Activated T-helper 1 cell treated with anti-CD3 and anti-CD28 coated beads, Interleukin-12 subunit alpha, Interleukin-12 subunit beta, Interleukin-2, Interleukin-4 antibody, amounts not matched to agents 30 ng/mL and 10 ng/mL and 1 ng/mL, durations not matched to agents 14 hours and 24 hours and 36 hours (primary cell): ENCODE data around the gene ST8SIA5. TPM values are rescaled to one million over a fixed set of nuclear protein-coding genes. Genes with fewer than 3 reads are reported as not detected.

Experiments used
- DNase-seq: peaks from one replicate; pipeline ENCODE4 v3.0.0; 2021; ENCODE audit warnings: low spot score
- H3K27ac Mint-ChIP-seq: one replicate; pipeline ENCODE4 v1.8.0; 2021; ENCODE audit warnings: mild to moderate bottlenecking, mixed read lengths
- H3K27me3 Mint-ChIP-seq: one replicate; pipeline ENCODE4 v1.8.0; 2022; ENCODE audit warnings: mild to moderate bottlenecking, moderate library complexity, mixed read lengths; ENCODE audit not compliant: insufficient read depth
- H3K36me3 Mint-ChIP-seq: one replicate; pipeline ENCODE4 v1.8.0; 2021; ENCODE audit warnings: low read depth, mixed read lengths
- H3K4me1 Mint-ChIP-seq: one replicate; pipeline ENCODE4 v1.8.0; 2021; ENCODE audit warnings: low read depth, mixed read lengths
- H3K4me3 Mint-ChIP-seq: one replicate; pipeline ENCODE4 v1.8.0; 2021; ENCODE audit warnings: mild to moderate bottlenecking, moderate library complexity, mixed read lengths
- H3K9me3 Mint-ChIP-seq: one replicate; pipeline ENCODE4 v1.8.0; 2021; ENCODE audit warnings: mixed read lengths
- intact Hi-C: fragments of 100-400 bp; cut with micrococcal nuclease; formaldehyde crosslinking; loops from one replicate; pipeline ENCODE4 v1.15.1; 2024
- total RNA-seq: library from RNA; stranded (reverse); gene quantifications from 2 replicates; pipeline ENCODE4 v1.2.3, GENCODE V29; 2022

The ST8SIA5 gene
- total RNA-seq, 1 donor from 2014 or later = not detected

GRCh38 chr18:46646468-46646867 is 110.4 kb downstream of the ST8SIA5 start:
- H3K4me1 Mint-ChIP-seq = no peaks in the 10 kb centered on the region
- DNase-seq = no peak
- H3K4me3 Mint-ChIP-seq = no peak overlapping the region
- no peaks in the 10 kb centered on the region for H3K36me3 Mint-ChIP-seq
- peaks cover 8% of the 10 kb centered on the region for H3K27me3 Mint-ChIP-seq
- intact Hi-C loops = no loop called here
- no peaks in the 10 kb centered on the region for H3K9me3 Mint-ChIP-seq
- no peak overlapping the region for H3K27ac Mint-ChIP-seq

GRCh38 chr18:46642561-46642960 is 114.3 kb downstream of the ST8SIA5 start:
- Mint-ChIP-seq H3K4me3 (no peak overlapping the region), H3K27me3 (peaks cover 5% of the 10 kb centered on the region), H3K36me3 (no peaks in the 10 kb centered on the region), H3K9me3 (no peaks in the 10 kb centered on the region), H3K4me1 (no peaks in the 10 kb centered on the region), H3K27ac (no peak overlapping the region)
- intact Hi-C loops = no loop called here
- DNase-seq = no peak

- no peak overlapping the region for H3K4me3 Mint-ChIP-seq
- H3K9me3 Mint-ChIP-seq = no peaks in the 10 kb centered on the region
- H3K4me1 Mint-ChIP-seq = no peaks in the 10 kb centered on the region
- DNase-seq = no peak
- no peaks in the 10 kb centered on the region for H3K36me3 Mint-ChIP-seq
- intact Hi-C loops = no loop called here
- peaks cover 4% of the 10 kb centered on the region for H3K27me3 Mint-ChIP-seq
- H3K27ac Mint-ChIP-seq = no peak overlapping the region
These were observed 114.9 kb downstream of the ST8SIA5 start for GRCh38 chr18:46641917-46642316.

GRCh38 chr18:46639386-46639785 is 117.5 kb downstream of the ST8SIA5 start:
- H3K4me3 Mint-ChIP-seq = no peak overlapping the region
- H3K27me3 Mint-ChIP-seq = peaks cover 4% of the 10 kb centered on the region
- no peaks in the 10 kb centered on the region for H3K9me3 Mint-ChIP-seq
- no peak overlapping the region for H3K27ac Mint-ChIP-seq
- intact Hi-C loops = no loop called here
- DNase-seq = no peak
- no peaks in the 10 kb centered on the region for H3K36me3 Mint-ChIP-seq
- no peaks in the 10 kb centered on the region for H3K4me1 Mint-ChIP-seq

- DNase-seq = no peak
- intact Hi-C loops = no loop called here
- H3K27me3 Mint-ChIP-seq = peaks cover 4% of the 10 kb centered on the region
- no peak overlapping the region for H3K27ac Mint-ChIP-seq
- peaks cover 2% of the 10 kb centered on the region for H3K9me3 Mint-ChIP-seq
- no peak overlapping the region for H3K4me3 Mint-ChIP-seq
- no peaks in the 10 kb centered on the region for H3K36me3 Mint-ChIP-seq
- no peaks in the 10 kb centered on the region for H3K4me1 Mint-ChIP-seq
These were observed 120.7 kb downstream of the ST8SIA5 start for GRCh38 chr18:46636040-46636630.

- Mint-ChIP-seq H3K36me3 (no peaks in the 10 kb centered on the region), H3K9me3 (peaks cover 6% of the 10 kb centered on the region), H3K27ac (no peak overlapping the region), H3K27me3 (peaks cover 7% of the 10 kb centered on the region), H3K4me3 (no peak overlapping the region), H3K4me1 (peaks cover 8% of the 10 kb centered on the region)
- intact Hi-C loops = no loop called here
- no peak for DNase-seq
These were observed 124.3 kb downstream of the ST8SIA5 start for GRCh38 chr18:46632401-46633071.

GRCh38 chr18:46630991-46631390 is 125.9 kb downstream of the ST8SIA5 start:
- Mint-ChIP-seq H3K9me3 (peaks cover 6% of the 10 kb centered on the region), H3K36me3 (no peaks in the 10 kb centered on the region), H3K4me3 (no peak overlapping the region), H3K4me1 (peaks cover 8% of the 10 kb centered on the region), H3K27ac (no peak overlapping the region), H3K27me3 (peaks cover 7% of the 10 kb centered on the region)
- intact Hi-C loops = no loop called here
- DNase-seq = no peak

- Mint-ChIP-seq H3K36me3 (no peaks in the 10 kb centered on the region), H3K27ac (no peak overlapping the region), H3K9me3 (peaks cover 6% of the 10 kb centered on the region), H3K4me1 (peaks cover 8% of the 10 kb centered on the region), H3K27me3 (peaks cover 7% of the 10 kb centered on the region), H3K4me3 (no peak overlapping the region)
- DNase-seq = no peak
- intact Hi-C loops = no loop called here
These were observed 126.7 kb downstream of the ST8SIA5 start for GRCh38 chr18:46630160-46630559.

- Mint-ChIP-seq H3K9me3 (peaks cover 6% of the 10 kb centered on the region), H3K27ac (no peak overlapping the region), H3K4me3 (no peak overlapping the region), H3K4me1 (peaks cover 16% of the 10 kb centered on the region), H3K36me3 (peaks cover 3% of the 10 kb centered on the region), H3K27me3 (peaks cover 9% of the 10 kb centered on the region)
- DNase-seq = no peak
- intact Hi-C loops = no loop called here
These were observed 127.5 kb downstream of the ST8SIA5 start for GRCh38 chr18:46629361-46629760.

- Mint-ChIP-seq H3K27ac (no peak overlapping the region), H3K4me1 (peaks cover 27% of the 10 kb centered on the region), H3K4me3 (no peak overlapping the region), H3K36me3 (peaks cover 3% of the 10 kb centered on the region), H3K9me3 (peaks cover 6% of the 10 kb centered on the region), H3K27me3 (peaks cover 9% of the 10 kb centered on the region)
- intact Hi-C loops = no loop called here
- DNase-seq = no peak
These were observed 128.6 kb downstream of the ST8SIA5 start for GRCh38 chr18:46628206-46628605.

GRCh38 chr18:46627136-46627535 is 129.7 kb downstream of the ST8SIA5 start:
- Mint-ChIP-seq H3K4me1 (peaks cover 30% of the 10 kb centered on the region), H3K27ac (no peak overlapping the region), H3K4me3 (no peak overlapping the region), H3K27me3 (peaks cover 8% of the 10 kb centered on the region), H3K9me3 (peaks cover 6% of the 10 kb centered on the region), H3K36me3 (peaks cover 3% of the 10 kb centered on the region)
- no peak for DNase-seq
- intact Hi-C loops = no loop called here

- Mint-ChIP-seq H3K4me1 (peaks cover 25% of the 10 kb centered on the region), H3K9me3 (no peaks in the 10 kb centered on the region), H3K27me3 (peaks cover 5% of the 10 kb centered on the region), H3K27ac (peak overlapping the region; percentile 59), H3K36me3 (peaks cover 3% of the 10 kb centered on the region), H3K4me3 (no peak overlapping the region)
- intact Hi-C loops = no loop called here
- DNase-seq = no peak
These were observed 131.8 kb downstream of the ST8SIA5 start for GRCh38 chr18:46625069-46625468.

- peaks cover 22% of the 10 kb centered on the region for H3K4me1 Mint-ChIP-seq
- peaks cover 3% of the 10 kb centered on the region for H3K36me3 Mint-ChIP-seq
- no peak for DNase-seq
- peak overlapping the region; percentile 18 for H3K27ac Mint-ChIP-seq
- H3K27me3 Mint-ChIP-seq = peaks cover 5% of the 10 kb centered on the region
- intact Hi-C loops = no loop called here
- H3K4me3 Mint-ChIP-seq = no peak overlapping the region
- H3K9me3 Mint-ChIP-seq = no peaks in the 10 kb centered on the region
These were observed 132.7 kb downstream of the ST8SIA5 start for GRCh38 chr18:46624127-46624526.
